Right renal pelvis (tissue), 4 donors: ENCODE data around the gene DAND5. TPM values are rescaled to one million over a fixed set of nuclear protein-coding genes. Genes with fewer than 3 reads are reported as not detected.
"Not testable (repeated sequence)": the region's sequence is repeated elsewhere in the genome, so short reads cannot be mapped to it uniquely, and the experiment has no call there.

ENCODE experiments used
- DNase-seq, 4 donors: peaks; one replicate each; pipeline ENCODE4 v3.0.0-alpha.2; 2013; ENCODE audit warnings: low read depth in 4 of 4, low spot score in 3 of 4, missing footprints in 1 of 4
- polyA plus RNA-seq, 4 donors: library from polyadenylated mRNA; unstranded; fragments of 120-200 nt; gene quantifications; one replicate each; pipeline ENCODE4 v1.2.1, GENCODE V29; 2013; ENCODE audit not compliant: insufficient read length in 4 of 4

DAND5 gene
- polyA plus RNA-seq, 4 donors, result 0.10 to 0.14 TPM; not detected in 2

DNA sequence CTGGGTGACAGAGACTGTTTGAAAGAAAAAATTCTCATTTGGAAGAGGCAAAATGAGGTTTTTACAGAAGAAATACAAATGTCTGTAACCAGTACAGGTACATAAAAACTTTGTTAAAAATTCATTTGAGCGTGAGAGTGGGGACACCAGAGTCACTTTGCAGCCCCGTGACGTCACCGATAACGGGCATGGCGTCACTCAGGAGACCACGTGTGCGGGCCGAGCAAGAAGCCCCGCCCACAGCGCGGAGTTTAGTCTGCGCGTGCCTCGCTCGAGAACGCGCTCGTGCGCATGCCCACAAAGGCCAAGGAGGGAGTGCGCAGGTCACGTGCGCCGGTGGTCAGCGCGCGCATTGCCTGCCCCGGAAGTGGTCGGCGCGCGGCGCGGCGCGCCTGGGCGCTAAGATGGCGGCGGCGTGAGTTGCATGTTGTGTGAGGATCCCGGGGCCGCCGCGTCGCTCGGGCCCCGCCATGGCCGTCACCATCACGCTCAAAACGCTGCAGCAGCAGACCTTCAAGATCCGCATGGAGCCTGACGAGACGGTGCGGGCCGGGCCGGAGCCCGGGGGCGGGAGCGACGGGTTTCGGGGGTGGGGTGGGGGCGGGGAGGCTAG, 23.8 kb upstream of the DAND5 start, which contains the start of gene RAD23A:
TSS of gene RAD23A (plus strand) at position 384 of the 613 bp plus-strand sequence. CDS start at position 471, 87 bp downstream.
- peak; percentile 95 to 100 (median 96) for DNase-seq

DNA sequence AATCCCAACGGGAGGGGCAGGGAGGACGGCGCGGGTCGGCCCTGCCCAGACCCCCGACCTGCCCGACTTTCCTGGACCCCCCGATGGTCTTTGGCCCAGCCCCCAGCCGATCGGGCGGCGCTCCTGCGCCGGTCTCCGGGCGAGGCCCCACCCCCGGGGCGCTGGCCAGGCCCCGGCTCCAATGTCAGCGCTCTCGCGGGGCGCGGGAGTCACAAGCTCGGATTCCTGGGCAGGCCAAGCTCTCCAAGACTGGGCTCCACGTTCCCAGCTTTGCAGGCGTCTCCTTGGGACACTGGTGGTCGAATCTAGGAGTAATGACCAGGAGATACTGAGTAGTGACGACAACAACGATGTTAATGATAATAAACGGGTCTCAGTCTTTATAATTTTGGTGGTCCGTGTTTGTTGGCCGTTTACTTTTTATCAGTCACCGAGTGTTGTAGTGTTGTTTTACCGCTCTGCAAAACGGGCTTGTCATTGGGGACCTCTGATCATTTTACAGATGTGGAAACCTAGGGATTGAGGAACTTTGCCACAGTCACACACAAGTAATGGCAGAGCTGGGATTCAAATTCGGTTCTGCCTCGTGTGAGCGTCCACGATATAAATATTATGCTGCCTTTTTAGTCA, 23.2 kb upstream of the DAND5 start:
- DNase-seq, result peak in 2 of 4 donors; percentile 35 to 43

DNA sequence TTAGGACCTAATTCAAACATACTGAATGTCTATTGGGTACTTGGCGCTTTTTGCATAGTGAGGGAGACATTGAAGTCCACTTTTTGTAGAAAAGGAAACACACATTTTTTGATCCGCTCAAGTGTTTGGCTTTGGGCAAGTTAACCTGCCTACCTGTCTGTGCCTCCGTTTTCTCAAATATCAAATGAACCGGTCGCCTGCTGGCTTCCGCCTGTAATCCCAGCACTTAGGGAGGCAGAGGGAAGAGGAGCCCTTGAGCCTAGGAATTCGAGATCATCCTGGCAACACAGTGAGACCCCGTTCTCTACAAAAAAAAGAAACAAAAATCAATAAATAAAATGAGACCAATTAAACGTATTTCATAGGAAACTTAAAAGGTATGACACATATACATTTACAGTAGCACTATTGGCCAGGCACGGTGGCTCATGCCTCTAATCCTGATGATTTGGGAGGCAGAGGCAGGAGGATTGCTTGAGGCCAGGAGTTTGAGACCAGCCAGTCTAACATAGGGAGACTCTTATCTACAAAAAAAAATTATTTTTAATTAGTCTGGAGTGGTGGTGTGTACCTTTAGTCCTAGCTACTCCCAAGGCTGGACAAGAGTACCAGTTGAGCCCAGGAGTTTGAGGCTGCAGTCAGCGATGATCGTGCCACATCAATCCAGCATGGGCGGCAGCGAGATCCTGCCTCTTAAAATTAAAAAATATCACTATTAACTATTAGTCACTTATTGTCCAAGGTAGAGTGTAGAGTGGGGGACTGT, 22.5 kb upstream of the DAND5 start:
- no peak for DNase-seq

DNA sequence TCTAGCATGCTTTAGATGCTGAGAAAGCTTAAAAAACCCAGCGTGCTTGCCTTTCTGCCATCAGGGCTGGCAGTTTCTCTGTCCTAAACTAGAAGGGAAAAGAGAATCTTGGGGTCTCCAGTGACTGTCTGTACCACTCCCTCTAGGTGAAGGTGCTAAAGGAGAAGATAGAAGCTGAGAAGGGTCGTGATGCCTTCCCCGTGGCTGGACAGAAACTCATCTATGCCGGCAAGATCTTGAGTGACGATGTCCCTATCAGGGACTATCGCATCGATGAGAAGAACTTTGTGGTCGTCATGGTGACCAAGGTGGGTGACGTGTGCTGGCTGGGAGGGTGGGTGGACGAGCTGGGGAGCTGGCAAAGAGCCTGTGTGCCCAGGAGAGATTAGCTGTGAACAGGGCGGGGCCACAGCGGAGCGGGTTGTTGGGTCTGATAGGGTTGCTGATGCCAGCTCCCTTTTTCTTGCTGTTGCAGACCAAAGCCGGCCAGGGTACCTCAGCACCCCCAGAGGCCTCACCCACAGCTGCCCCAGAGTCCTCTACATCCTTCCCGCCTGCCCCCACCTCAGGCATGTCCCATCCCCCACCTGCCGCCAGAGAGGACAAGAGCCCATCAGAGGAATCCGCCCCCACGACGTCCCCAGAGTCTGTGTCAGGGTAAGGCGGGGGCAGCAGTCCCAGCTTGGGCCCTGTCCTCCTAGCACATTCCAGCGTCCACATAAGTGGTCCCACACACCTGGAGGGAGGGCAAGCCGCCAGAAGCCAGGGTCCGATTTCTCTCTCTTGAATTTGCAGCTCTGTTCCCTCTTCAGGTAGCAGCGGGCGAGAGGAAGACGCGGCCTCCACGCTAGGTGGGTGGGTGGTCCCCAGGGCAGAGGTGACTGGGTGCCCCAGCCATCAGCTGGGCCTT, 21.4 kb upstream of the DAND5 start:
- DNase-seq, result no peak

DNA sequence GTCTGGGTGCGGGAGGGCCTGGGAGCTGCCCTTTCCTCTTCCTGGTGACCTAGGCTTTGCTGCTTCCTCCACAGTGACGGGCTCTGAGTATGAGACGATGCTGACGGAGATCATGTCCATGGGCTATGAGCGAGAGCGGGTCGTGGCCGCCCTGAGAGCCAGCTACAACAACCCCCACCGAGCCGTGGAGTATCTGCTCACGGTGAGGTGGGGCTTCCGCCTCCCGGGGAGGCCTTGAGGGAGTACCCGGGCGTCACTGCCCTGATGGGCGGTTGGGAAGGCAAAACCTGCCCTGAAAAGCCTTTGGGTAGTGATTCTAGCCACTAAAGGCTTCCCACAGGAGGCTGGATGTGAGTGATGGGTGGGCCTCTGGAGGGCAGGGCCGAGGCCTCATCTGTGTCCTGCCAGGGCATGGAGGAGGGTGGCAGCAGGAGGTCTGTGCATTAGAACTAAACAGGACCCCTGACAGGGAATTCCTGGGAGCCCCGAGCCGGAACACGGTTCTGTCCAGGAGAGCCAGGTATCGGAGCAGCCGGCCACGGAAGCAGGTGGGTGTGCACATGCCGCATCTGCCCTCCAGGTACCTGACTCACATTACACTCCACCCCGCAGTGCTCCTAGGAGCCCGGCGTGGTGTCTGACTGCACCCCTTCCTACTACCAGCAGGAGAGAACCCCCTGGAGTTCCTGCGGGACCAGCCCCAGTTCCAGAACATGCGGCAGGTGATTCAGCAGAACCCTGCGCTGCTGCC, 20.6 kb upstream of the DAND5 start:
- no peak for DNase-seq

DNA sequence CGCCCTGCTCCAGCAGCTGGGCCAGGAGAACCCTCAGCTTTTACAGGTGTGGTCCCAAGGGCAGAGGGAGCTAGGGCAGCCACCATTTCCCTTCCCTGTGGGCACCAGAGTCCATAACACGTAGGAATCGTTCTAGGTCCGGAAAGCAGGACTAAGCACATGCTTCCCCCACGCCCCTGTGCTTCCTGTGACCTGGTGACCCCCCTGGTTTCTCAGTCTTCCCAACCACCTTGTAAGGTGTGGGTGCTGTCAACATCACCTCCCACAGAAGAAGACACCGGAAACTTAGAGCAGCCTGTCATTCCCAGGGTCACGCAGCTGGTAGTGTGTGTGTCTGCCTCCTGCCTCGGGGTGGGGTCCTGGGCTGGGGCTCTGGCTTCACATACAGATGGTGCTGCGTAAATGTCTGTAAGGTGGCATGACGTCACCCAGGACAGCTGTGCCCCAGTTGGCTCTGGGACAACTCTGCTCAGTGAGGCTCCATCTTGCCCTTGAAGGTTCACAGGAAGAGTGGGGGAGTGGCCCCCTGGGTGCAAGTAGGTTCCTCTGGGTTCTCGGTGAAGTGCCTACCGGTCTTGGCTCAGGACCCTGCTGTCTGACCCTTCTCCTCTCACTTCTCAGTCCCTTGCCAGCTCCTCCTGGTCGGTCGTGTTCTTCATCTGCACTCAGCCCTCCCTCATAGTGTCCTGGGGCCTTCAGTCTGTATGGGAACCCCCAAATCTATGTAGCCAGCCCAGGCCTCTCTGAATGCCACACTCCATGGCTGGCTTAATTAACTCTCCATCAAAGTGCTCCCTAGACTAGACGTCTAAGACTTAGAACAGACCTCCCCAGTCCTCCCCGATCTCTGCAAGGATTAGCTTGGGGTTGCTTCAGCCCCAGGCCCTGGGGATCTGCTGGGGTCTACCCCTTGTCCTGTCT, 19.8 kb upstream of the DAND5 start:
- DNase-seq, result no peak

DNA sequence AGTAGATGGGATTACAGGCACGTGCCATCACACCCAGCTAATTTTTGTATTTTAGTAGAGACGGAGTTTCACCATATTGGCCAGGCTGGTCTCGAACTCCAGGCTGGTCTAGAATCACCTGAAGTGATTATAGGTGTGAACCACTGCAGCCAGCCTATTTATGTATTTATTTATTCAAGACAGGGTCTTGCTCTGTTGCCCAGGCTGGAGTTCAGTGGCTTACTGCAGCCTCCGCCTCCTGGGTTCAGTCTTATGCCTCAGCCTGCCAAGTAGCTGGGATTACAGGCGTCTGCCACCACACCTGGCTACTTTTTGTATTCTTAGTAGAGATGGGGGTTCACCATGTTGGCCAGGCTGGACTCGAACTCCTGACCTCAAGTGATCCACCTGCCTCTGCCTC, 17.3 kb upstream of the DAND5 start:
- not testable (repeated sequence) for DNase-seq

DNA sequence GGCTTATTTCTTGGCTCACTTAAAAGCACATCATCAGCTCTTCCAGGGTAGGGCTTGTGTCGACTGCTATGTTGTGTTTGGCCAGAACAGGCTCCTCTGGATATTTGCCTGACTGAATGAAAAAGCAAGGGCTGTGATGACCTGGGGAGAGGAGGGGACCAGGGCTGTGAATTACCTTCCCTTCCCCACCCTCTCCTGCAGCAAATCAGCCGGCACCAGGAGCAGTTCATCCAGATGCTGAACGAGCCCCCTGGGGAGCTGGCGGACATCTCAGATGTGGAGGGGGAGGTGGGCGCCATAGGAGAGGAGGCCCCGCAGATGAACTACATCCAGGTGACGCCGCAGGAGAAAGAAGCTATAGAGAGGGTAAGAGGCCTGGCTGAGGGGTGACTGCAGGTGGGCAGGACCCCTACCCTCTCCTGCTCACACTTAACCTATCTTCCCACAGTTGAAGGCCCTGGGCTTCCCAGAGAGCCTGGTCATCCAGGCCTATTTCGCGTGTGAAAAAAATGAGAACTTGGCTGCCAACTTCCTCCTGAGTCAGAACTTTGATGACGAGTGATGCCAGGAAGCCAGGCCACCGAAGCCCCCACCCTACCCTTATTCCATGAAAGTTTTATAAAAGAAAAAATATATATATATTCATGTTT, 16.8 kb upstream of the DAND5 start:
- DNase-seq, result no peak

DNA sequence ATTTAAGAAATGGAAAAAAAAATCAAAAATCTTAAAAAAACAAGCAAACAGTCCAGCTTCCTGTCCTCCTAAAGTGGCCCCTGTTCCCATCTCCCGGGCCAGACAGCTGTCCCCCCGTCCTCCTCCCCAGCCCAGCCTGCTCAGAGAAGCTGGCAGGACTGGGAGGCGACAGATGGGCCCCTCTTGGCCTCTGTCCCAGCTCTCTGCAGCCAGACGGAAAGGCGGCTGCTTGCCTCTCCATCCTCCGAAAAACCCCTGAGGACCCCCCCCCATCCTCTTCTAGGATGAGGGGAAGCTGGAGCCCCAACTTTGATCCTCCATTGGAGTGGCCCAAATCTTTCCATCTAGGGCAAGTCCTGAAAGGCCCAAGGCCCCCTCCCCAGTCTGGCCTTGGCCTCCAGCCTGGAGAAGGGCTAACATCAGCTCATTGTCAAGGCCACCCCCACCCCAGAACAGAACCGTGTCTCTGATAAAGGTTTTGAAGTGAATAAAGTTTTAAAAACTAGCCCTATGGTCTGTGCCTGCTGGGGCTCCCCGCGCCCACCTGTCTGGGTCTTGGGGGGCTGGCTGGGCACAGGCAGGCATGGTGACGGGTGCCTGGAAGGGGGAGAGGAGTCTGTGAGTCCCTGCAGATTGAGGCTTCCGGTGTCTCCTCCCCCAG, 16.1 kb upstream of the DAND5 start:
- DNase-seq, result no peak

DNA sequence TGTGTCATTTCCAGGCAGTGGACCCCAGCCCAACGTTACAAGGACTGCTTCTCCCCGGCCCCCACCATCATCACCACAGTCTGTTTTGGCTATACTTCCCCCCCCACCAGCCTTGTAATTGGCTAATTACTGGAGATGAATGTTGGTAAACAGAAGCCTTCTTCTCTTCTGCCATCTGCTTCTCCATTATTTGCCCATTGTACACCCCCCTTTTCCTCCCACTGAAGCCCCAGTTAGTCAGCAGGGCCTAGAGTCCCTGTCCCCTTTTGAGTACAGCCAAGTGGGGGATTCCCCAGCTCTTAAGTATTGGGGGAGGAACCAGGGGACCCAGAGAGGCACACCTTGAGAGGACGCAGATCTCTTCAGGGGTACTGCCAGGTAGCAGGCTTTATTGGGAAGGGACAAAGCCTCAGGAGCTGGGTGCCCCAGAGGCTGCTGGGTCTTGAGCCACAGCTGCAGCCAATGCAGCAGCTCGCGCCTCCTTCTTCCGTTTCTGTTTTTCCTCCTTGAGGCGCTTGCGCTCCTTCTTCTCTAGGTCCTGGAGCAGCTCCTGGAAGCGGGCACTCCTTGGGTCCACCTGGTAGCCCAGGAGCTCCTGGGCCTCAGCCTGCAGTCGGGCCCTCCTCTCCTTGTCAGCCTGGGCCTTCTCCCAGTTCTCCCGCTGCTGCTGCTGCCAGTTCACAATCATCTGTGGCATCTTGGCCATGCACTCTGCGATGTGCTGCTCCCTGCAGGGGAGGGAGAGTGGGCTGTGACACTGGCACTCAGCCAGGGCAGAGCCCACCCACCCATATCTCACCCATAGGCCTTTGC, 15.4 kb upstream of the DAND5 start:
- no peak for DNase-seq

DNA sequence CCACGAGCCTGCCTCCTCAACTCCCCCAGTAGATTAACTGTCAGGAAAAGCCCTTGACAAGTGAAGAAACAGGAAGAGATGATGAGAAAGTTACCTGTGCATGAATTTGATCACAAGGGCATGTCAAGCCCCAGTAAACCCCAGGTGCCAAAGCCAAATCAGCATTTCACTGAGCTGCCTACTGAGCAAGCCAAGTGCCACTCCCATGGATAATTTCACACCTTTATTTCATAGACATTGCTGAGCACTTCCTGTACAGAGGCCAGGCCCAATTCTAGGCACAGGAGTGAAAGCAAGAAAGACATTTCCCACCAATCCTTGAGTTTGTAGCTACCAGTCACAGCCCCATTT, 14.8 kb upstream of the DAND5 start:
- no peak for DNase-seq

DNA sequence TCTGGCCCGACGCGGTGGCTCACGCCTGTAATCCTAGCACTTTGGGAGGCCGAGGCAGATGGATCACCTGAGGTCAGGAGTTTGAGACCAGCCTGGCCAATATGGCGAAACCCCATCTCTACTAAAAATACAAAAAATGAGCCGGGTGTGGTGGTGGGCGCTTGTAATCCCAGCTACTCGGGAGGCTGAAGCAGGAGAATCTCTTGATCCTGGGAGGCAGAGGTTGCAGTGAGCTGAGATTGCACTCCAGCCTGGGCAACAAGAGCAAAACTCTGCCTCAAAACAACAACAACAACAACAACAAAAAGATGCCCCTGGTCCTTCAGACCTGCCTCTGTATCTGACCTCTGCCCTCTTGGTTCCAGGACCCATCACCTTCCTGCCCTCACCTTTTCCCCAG, 13.8 kb upstream of the DAND5 start:
- DNase-seq, result not testable (repeated sequence)

DNA sequence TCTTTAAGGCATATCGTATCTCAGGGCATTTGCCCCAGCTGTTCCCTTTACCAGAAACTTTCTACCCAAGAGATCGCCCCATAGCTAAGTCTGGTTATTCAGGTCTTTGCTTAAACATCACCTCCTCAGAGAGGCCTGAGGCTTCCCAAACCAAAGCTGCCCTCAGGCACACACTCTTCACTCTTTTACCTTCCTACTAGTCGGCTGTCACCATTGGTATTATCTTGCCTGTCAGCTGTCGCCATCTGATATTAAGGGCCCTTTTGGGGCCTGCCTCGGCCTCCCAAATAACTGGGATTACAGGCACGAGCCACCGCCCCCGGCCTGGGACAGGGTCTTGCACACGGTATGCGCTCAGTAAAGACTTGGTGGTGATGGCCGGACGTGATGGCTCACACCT, 13.4 kb upstream of the DAND5 start:
- DNase-seq, result no peak

DNA sequence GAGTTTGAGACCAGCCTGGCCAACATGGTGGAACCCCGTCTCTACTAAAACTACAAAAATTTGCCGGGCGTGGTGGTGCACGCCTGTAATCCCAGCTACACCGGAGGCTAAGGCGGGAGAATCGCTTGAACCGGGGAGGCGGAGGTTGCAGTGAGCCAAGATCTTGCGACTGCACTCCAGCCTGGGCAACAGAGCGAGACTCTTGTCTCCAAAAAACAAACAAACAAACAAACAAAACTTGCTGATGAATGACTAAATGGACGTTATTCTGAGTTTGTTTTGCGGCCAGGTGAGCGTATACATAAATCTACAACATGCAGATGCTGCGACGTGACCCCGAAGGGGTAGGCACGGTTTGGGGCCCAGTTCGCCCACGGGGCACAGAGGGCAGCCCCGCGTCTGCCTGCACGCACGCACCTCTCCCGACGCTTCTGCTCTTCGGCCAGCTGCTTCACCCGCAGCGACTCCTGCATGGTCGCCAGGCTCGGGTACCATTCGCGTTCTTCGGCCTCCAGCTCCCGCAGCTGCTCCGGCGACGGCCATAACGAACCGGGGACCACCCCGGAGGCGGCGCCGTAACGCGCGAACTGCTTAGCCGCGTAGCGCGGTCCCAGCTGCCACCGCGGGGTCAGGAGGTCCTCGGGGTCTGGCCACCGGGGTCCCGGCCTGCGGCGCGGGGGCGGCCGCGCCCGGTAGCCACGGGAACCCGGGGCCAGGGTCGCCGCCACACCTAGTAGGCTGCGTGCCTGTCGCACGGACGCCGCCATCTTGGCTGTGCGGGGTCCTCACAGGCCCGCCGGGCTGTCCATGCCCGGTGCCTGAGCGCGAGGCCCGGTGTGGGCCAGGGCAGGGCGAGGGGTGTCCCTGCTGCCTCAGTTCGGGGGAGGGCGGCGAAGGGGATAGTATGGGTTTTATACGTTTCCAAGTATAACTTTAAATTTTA, 12.7 kb upstream of the DAND5 start, which contains the start of gene GADD45GIP1:
TSS of gene GADD45GIP1 (minus strand) at position 778 of the 943 bp plus-strand sequence. CDS start at position 767, 11 bp downstream.
- peak in 1 of 4 donors; percentile 57 for DNase-seq

DNA sequence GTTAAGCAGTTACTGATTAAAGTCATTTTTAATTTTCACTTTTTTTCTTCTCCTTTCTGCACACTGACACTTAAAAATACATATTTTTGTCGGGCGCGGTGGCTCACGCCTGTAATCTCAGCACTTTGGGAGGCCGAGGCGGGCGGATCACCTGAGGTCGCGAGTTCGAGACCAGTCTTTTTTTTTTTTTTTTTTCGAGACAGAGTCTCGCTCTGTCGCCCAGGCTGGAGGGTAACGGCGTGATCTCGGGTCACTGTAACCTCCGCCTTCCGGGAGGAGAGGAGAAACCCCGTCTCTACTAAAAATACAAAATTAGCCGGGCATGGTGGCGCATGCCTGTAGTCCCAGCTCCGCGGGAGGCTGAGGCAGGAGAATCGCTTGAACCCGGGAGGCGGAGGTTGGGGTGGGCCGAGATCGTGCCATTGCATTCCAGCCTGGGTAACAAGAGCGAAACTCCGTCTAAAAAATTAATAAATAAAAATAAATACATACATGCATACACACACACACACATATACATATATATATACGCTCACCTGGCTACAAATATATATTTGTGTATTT, 11.9 kb upstream of the DAND5 start:
- not testable (repeated sequence) for DNase-seq

DNA sequence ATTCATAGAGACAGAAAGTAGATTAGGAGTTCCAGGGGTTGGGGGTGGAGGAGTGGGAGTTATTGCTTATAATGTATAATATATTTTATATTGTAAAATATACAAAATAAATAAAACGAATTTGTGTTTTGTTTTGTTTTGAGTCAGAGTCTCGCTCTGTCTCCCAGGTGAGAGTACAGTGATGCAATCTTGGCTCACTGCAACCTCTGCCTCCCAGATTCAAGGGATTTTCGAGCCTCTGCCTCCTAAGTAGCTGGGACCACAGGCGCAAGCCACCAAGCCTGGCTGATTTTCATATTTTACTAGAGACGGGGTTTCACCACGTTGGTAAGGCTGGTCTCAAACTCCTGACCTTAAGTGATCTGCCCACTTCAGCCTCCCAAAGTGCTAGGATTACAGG, 9.9 kb upstream of the DAND5 start:
- DNase-seq, result no peak
